IPS DF 19.7 (cell line): Measurements from ENCODE around the gene TCEA2.

Source experiments
- DNase-seq: peaks from one replicate; pipeline ENCODE4 v3.0.0-alpha.2; 2013; ENCODE audit warnings: low read depth, low spot score

TCEA2 gene

DNA sequence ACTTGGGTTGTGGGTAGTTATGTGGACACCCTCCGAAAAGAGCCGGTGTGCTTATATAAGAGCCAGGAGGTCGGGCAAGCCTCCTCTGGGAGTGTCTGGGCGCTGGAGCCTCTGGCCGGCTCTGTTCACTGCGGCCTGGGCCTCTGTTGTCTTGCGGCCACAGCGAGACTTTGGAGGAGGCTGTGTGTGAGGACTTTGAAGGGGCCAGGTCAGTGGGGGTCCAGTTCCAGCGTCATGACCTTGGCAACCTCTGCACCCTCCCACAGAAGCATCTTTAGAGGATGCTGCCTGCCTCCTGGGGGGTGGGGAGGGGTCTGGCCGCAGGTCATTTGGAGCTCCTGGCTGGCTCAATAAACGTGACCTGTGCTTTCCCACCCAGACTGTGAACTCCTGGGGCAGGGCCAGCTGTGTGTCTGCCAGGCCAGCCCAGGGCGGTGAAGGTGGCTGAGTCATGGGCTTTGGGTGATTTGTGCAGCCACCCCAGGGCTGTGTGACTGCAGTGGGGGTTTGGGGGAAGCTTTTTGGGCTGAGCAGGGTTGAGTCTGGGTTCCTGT, 1.2 kb downstream of the TCEA2 start:
- DNase-seq = no peak

DNA sequence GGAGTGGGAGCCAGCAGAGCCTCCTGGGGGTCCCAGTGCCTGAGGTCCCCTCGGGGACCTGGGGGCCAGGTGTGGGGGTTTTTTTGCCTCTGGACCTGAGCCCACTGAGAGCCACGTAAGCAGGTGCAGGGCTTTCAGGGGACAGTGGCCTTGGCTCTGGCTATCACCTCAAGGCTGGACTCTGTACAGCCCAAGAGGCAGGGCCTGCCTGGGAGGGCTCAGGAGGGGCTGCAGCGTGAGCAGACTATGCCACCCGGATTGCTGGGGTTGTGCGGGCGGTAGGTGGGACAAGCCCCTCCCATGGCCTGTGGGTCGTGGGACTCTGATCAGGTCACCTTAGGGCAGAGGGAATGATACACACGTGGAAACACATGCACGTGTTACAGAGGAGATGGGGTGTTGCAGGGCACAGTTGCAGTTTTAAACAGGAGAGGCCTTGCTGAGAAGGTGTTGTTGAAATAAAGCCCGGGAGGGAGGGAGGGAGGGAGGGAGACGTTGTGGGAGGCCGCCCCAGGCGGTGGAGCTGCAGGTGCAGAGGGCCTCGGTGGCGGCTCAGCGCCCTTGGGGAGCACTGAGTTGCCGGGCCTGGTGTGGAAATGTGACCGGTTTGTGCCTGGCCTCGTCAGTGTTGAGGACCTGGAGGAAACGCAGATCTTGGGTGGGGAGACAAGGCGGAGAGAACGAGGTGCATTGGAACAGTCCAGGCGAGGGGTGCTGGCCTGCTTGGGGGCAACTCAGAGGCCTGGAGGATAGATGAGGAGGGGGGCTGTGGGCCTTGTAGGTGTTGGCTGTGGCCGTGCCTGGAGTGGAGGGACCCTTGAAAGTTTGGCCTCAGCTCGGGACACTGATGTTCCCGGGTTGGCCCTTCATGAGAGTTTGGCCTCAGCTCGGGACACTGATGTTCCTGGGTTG, 2.3 kb downstream of the TCEA2 start:
- no peak for DNase-seq

DNA sequence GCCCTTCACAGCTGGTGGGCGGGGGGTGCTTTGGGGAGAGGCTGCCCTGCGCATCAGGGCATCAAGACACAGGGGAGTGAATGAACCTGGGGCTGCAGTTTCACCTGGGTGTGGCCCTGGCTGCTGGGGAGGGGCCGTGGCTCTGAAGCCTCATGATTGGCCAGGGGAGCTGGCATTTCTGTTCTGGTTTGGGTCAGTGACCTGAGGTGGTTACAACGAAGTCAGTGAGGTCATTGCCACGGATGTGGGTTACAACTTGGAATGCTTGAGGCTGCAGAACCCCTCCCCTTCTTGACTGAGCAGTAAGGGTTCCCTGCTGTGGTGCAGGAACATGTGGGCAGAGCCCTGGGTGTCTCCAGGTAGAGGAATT, 3.0 kb downstream of the TCEA2 start:
- no peak for DNase-seq

DNA sequence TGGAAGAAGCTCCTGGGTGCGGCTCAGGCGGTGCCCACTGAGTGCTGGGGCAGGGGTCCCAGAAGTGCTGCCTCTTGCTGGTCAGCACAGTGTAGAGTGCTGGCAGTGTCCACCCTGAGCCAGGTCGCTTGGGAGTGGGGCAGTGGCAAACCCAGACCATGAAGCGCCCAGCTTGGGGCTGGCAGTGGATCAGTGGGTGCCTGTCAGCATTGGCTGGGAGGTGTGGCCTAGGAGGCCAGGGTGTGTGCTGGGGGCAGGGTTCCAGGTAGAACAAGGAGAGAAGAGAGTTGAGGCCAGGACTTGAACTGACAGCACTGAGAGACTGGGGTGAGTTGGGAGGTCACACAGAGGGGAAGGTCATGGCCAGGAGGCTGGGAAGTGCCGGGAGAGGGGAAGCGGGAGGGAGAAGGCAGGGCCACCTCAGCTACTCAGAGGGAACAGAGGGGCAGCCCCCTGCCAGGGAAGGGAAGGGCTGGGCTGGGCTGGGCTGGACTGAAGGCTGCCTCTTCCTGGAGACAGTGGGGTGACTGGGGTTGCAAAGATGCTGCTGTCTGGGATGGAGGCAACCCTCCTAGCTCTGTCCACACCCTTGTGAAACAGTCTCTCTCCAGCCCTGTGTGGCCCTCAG, 4.1 kb downstream of the TCEA2 start:
- no peak for DNase-seq

DNA sequence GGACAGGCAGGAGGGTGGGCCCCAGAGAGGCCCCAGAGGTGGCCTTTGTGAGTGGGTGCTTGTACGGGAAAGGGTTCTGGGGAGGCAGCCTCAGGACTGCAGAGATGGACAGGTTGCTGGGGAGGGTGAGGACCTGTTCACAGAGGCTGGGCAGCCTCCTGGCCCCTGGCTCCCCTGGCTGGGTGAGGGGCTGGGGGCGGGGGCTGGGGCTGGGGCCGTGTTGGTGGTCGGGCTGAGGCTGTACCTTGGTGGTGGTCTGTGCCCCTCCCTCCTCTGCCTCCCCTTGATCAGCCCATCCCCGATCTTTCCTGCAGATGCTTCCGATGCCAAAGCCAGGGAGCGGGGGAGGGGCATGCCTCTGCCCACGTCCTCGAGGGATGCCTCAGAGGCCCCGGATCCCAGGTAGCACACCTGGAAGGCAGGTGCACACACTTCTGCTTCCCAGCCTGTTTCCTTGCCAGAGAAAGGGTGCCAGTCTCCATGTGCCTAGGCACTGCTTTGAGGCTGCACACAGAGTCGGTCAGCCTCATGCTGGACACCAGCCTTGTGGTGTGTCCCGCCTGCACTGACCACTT, 4.8 kb downstream of the TCEA2 start:
- no peak for DNase-seq

DNA sequence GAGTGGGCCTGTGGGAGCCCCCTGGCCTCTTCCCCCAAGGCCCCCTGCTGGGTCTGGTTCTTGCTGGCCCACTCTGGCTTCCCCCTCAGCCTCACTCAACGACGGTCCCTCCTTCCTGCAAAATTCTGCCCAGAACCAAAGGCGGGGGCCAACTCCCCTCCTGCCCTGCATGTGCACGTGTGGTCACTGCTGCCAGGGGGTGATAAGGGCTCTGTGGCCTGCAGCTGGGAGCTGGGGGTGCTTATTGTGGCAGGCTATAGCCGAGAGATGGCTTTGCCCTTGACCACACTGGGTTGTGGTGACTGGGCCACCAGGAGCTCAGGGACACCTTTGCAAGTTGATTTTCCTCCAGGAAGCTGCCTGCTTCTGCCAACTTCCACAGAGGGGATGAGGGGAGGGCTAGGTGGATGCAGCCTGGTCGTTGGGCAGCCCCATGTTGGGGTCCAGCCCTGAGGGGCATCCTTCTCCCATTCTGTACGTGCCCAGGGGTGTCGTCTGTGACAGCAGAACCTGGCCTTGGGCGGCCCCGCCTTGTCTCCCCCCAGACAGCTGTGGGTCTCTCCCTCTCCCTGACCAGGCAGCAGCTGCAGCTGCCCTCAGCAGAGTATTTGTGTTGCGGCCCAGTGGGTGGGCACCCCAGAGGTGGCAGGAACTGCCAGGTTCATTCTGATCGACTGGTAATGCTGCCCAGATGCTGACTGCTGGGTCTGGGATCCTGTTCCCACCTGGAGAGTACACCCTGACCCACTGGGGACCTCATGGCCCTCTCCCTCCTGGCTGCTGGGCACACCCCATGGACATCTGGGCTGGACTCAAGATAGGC, 5.6 kb downstream of the TCEA2 start:
- no peak for DNase-seq

DNA sequence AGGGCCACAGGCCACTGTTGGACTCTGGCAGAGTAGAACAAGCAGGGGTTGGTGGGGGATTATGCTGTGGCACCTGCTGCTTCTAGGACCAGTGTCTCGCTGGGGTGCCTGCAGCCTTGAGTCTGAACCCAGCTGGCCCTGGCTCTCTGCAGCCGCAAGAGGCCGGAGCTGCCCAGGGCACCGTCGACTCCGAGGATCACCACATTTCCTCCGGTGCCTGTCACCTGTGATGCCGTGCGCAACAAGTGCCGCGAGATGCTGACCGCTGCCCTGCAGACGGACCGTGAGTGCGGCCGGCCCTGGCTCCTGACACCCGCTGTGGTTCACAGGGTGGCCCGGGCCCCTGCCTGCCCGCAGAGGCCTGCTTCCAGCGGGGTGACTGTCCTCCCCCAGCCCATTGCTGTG, 6.2 kb downstream of the TCEA2 start:
- DNase-seq = no peak

DNA sequence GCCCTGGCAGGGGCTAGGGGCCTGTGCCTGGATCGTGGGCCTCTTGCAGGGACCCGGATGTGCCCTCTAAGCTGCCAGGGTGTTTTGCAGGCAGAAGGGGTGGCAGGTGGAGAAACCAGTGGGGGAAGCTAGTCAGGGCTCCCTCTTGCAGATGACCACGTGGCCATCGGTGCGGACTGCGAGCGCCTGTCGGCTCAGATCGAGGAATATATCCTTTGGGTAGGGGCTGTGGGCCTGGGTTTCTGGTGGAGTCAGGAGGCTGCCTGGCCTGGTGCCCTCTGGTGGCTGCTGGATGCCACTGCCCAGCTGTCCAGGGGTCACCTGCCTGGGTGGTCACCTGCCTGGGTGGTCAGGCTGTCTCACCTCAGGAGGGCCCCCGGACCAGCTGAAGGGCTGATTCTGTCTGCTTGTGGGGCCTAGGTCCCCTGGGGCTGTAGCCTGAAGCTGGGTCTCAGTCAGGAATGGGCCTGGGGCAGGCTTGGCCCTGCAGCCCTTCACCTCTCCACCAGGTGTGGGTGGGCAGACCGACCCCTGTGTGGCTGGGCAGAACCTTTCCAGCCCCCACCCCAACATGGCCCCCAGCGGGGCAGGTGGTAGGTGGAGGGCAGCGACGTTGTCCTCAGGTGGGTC, 6.7 kb downstream of the TCEA2 start:
- DNase-seq = no peak

DNA sequence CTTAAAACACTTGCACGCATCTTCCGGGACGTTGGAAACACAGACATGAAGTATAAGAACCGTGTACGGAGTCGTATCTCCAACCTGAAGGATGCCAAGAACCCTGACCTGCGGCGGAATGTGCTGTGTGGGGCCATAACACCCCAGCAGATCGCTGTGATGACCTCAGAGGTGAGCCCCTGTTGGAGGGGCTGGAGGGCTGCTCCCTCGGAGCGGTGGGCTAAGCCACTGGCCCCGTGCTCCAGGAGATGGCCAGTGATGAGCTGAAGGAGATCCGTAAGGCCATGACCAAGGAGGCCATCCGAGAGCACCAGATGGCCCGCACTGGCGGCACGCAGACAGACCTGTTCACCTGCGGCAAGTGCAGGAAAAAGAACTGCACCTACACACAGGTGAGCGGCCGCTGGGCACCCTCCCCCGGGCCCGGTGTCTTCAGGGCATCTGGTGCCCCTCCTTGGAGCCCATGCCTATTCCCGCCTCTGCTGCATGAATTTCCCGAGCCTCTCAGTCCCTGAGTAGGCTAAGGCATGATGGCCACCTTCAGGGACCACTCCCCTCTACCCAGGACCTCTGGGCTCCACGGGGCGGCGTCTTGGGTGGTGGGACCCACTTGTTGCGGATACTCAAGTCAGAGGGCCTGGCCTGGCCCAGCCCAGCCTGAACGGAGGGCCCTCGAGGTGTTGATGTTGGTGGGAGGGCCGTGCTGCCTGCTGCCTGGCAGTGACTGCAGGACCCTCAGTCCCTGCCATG, 7.4 kb downstream of the TCEA2 start:
- DNase-seq = no peak

DNA sequence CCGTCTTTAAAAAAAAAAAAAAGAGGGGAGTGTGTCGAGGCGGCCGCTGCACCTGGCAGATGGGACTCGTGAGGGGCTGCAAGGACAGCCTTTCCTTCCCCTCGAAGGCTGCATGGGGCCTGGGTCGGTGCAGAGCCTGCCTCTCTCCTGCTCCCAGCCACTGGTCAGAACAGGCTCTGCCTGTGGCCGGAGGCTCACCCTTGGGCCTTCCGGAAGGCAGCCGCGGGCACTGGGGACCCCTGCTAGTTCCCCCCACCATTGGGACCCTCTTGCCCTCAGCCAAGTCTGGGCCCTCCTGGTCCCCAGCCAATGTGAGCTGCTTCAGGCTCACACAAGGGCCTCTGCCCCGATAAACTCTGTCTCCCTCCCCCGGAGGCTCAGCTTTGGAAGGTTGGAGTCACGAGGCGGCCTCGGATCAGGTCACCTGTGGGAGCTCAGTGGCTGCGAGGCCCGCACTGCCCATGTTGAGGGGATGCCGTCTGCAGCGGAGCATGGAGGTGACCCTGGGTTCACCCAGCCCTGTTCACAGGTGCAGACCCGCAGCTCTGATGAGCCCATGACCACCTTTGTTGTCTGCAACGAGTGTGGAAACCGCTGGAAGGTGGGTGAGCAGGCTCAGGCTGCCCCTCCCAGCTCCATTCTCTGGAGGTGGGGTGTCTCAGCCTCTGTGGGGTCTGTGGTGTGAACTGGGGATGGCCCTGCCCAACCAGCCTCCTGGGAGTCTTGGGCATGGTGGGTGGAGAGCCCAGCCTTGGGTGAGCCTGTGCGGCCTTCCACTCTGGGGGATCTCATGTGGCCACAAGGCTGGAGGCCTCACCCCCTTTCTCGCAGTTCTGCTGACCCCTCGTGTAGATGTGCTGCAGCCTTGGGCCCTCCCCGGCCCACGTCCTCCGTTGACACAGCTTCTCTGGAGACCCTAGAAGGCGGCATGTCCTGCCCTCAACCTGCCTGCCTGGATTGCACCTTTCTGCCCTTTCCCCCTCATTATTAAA, 8.6 kb downstream of the TCEA2 start:
- DNase-seq = no peak

DNA sequence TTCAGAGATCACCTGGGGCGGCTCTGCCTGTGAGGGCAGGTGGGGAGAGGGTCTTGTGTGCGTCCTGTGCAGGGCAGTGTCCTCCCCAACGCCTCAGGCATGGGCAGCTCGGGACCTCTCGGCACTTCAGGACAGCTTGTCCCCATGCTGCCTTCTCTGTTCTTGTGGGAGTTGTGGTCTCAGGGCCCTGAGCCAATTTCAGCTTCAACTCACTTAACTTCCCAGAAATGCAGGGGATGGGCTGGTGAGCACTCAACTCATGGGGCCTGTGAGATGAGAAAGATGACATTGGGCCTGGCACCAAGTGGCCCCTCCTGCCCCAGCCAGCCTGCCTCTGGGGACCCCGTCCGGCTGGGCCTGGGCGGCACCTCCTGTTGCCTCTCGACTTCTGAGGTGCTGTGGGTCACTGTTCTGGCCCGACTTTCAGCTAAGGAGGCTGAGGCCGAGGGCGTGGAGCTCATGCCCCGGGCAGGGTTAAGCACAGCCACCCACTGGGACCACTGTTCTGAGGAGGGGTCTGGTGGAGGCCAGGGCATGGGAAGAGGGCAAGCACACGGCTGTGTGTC, 9.6 kb downstream of the TCEA2 start:
- DNase-seq = no peak

DNA sequence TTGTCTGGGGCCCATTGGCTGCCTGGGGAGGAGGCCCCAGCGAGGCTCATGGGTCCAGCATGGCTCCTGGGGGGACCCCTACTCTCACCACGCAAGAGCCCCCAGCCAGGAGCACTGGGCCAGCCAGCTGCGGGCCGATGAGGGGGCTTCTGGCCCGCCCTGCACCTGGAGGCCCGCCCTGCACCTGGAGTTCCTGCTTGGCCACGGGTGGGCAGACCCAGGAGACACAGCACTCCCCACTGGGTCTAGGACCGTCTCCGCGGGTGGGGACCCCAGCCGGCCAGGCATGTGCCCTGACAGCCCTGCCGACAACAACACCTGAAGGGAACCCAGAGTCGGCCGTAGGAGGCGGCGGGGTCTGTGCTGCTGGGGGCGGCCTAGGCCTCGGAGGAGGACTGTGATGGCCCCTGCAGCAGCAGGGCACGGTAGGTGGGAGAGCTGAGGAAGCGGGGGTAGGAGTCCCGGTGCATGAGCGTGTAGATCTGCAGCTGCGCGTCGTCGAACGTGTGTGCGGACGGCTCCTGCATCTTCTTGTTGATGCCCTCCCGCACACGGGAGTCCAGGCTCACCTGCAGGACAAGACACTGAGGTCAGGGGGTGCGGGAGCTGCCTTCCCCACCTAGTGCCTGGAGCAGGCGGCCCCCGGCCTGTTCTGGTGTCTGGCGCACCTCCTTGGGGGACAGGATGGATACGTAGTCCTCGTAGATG, 10.6 kb downstream of the TCEA2 start:
- no peak for DNase-seq

DNA sequence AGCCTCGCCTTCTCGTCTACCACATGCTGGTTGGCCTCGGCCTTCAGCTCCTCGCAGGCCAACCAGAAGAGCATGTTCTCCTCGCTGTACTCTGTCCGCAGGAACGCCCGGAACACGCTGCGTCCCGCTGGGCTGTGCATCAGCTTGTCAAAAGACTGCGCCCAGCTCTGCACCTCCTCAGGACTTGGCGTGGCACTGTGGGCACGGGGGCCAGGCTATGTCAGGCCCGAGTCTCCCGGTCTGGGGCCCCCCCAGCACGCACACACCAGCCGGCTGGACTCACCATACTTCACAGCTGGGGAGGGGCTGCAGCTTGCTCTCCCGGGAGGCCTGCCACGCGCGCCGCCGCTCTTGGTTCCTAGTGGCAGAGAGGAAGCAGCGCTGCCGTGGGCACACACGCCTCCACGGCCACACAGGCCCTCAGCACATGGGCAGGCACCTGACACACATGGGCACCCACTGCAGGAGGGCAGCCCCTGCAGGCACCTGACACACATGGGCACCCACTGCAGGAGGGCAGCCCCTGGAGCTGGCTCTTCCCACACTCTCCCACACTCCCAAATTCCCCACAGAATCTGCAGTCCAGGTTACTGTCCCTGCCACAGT, 11.3 kb downstream of the TCEA2 start:
- no peak for DNase-seq

DNA sequence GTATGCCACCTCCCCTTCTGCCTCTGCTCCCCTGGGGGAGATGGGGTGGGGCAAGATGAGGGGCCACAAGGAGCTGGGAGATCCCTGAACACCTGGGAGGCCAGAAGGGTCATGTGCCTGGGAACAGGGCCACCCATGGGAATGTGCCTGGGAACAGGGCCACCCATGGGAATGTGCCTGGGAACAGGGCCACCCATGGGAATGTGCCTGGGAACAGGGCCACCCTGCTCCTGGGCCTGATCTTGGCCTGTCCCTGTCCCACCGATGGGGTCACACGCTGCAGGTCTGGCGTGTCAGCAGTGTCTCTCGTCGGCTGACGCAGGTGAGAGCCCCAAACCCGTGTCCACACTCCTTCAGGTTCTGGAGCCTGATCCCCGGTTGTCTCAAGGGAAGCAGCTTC, 12.0 kb downstream of the TCEA2 start:
- DNase-seq = no peak

DNA sequence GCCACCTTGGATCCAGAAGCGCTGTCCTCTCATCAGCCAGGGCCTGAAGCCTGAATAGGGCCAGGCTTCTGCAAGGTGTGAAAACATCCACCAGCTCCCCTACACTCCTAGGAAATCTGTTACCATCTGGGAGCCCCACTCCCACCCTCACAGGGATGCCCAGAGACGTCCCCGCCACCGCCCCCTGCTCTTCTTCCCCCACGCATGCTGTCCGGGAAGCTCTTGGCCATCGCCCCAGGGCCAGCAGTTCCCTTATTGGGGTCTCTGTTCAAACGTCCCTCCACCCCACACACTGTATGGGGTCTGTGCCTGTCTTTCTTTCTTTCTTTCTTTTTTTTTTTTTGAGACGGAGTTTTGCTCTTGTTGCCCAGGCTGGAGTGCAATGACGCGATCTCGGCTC, 12.6 kb downstream of the TCEA2 start:
- no peak for DNase-seq

DNA sequence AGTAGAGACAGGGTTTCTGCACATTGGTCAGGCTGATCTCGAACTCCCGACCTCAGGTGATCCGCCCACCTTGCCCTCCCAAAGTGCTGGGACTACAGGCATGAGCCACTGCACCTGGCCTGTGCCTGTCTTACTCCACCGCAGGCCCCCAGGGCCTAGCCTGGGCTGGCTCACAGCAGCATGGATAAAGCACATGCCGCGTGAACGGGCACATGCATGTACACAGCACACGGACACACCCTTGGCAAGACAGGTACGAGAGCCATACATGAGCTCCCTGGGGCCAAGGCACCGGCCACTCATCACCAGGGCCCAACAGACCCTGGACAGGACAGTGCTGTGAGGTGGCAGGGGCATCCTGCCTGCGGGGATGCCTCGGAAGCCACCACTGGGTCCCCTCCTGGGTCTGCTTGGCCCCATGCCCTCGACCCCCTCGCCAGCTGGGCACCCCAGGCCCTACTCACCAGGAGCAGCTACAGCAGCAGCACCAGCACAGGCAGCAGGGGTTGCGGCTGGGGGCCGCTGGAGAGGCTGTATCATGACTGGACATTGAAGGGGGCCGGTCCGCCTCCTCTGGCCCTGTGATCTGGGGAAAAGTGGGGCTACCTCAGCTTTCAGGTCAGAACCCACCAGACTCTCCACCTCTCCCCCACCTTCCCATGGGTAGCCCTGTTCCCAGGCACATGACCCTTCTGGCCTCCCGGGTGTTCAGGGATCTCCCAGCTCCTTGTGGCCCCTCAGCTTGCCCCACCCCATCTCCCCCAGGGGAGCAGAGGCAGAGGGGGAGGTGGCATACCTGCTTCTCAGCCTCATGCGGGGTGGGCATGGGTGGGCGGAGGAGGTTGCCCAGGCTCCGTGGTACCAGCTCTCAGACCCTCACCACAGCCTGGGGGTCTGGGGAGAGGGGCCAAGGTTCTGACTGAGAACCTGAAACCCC, 13.3 kb downstream of the TCEA2 start:
- DNase-seq = no peak

DNA sequence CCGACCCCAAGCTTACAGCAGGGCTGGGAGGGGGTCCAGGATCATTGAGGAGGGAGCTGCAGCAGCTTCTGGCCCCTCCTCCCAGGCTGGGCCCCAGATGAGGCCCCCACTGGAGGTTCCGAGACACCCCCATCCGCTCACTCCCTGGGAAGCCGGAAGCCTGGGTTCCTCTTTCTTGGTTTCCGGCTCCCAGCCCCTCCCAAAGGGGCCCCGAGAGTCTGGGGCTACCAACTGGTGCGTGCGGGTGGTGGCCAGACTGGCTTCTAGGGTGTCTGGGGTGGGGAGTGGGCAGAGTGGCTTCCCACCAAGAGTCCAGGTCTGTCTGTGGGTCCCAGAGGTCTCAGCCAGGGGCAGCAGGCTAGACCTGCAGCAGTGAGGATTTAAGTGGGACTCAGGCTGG, 14.1 kb downstream of the TCEA2 start:
- no peak for DNase-seq
